GM12878 (cell line): ENCODE data around the gene TPMT. TPM values are rescaled to one million over a fixed set of nuclear protein-coding genes. Genes with fewer than 3 reads are reported as not detected.
A peak's percentile ranks its signal among the peaks of the same experiment; 100 is the strongest.

ENCODE experiments used
- ATAC-seq: fragments of 200-7000 bp; cut with Tn5 transposase; 3 replicates; pipeline ENCODE4 v1.9.1; 2020; ENCODE audit warnings: mild to moderate bottlenecking, moderate library complexity
- BruUV-seq: library from RNA; stranded (reverse); fragments of 400-500 nt; replicated peaks from 2 replicates; lab custom pipeline; 2021; lab: Mats Ljungman, UMichigan
- CTCF ChIA-PET: fragments of 300-600 bp; sonication (Branson Sonifier 250); formaldehyde crosslinking; extraction: SDS; loops from one replicate; lab custom pipeline; 2021; ENCODE audit warnings: inconsistent platforms; lab: Yijun Ruan, JAX
- POLR2A ChIA-PET: fragments of 350-600 bp; formaldehyde crosslinking; extraction: SDS; loops from one replicate; lab custom pipeline; 2021; ENCODE audit warnings: inconsistent platforms; lab: Charles Lee
- RAD21 ChIA-PET: fragments of 300-600 bp; sonication (Branson Sonifier 250); formaldehyde crosslinking; loops from one replicate; lab custom pipeline; 2023; ENCODE audit warnings: antibody characterized with exemption; ENCODE audit not compliant: unreplicated experiment; lab: Charles Lee
- SMC1A ChIA-PET: fragments of 300-600 bp; sonication (Branson Sonifier 250); formaldehyde crosslinking; loops from one replicate; lab custom pipeline; 2023; ENCODE audit not compliant: unreplicated experiment, uncharacterized antibody; lab: Charles Lee
- DNase-seq: peaks from one replicate; pipeline ENCODE4 v3.0.0-alpha.2; 2011; ENCODE audit warnings: low read depth, low spot score
- FAIRE-seq: peaks from 3 replicates; lab custom pipeline; 2011; peaks lifted over from hg19 to GRCh38; lab: Jason Lieb, UNC
- H2AFZ ChIP-seq: 2 replicates; pipeline ENCODE4 v1.6.0; 2011; ENCODE audit warnings: low read depth, low read length, control low read depth; ENCODE audit not compliant: control insufficient read depth
- H3K27ac ChIP-seq: 2 replicates; pipeline ENCODE4 v1.5.1; 2011; ENCODE audit warnings: control low read depth; ENCODE audit not compliant: control insufficient read depth, insufficient read depth
- H3K27me3 ChIP-seq, 2 experiments: replicated peaks in 1 of 2; 2 replicates each; pipeline versions ENCODE4 v1.6.0 to v1.6.1; 2011; ENCODE audit warnings: low read length in 1 of 2; ENCODE audit not compliant: control insufficient read depth in 2 of 2, insufficient read depth in 2 of 2
- H3K36me3 ChIP-seq, 2 experiments: 2 replicates each; pipeline ENCODE4 v1.5.1; 2011; ENCODE audit warnings: low read length in 1 of 2; ENCODE audit not compliant: control insufficient read depth in 2 of 2, insufficient read depth in 2 of 2
- H3K4me1 ChIP-seq: 2 replicates; pipeline ENCODE4 v1.6.1; 2011; ENCODE audit warnings: mild to moderate bottlenecking, low read length, moderate library complexity, mixed read lengths; ENCODE audit not compliant: control insufficient read depth, insufficient read depth
- H3K4me2 ChIP-seq: 2 replicates; pipeline ENCODE4 v1.6.0; 2011; ENCODE audit warnings: control low read depth; ENCODE audit not compliant: control insufficient read depth, insufficient read depth
- H3K4me3 ChIP-seq: fragments of 200-600 bp; sonication (generic); 2 replicates; pipeline ENCODE4 v1.5.1; 2016
- H3K79me2 ChIP-seq: 2 replicates; pipeline ENCODE4 v1.6.0; 2011; ENCODE audit warnings: low read length; ENCODE audit not compliant: control insufficient read depth, insufficient read depth
- H3K9ac ChIP-seq: 2 replicates; pipeline ENCODE4 v1.8.0; 2011; ENCODE audit warnings: low read length, control low read depth, mixed read lengths; ENCODE audit not compliant: control insufficient read depth, insufficient read depth
- H3K9me3 ChIP-seq: replicated peaks from 3 replicates; pipeline ENCODE4 v1.5.1; 2011; ENCODE audit warnings: mild to moderate bottlenecking, low read length; ENCODE audit not compliant: control insufficient read depth, insufficient read depth
- H4K20me1 ChIP-seq: 2 replicates; pipeline ENCODE4 v1.6.0; 2011; ENCODE audit not compliant: control insufficient read depth, insufficient read depth
- BMI1 ChIP-seq: fragments of 450-650 bp; IDR thresholded peaks from 2 replicates; pipeline ENCODE4 v1.6.1; 2016; ENCODE audit warnings: mild to moderate bottlenecking, moderate library complexity, borderline replicate concordance
- EED ChIP-seq: sonication (generic); IDR thresholded peaks from 2 replicates; pipeline ENCODE4 v1.6.1; 2016; ENCODE audit warnings: antibody characterized with exemption, low read depth
- HDGF ChIP-seq: fragments of 450-650 bp; IDR thresholded peaks from 2 replicates; pipeline ENCODE4 v1.6.1; 2016; ENCODE audit warnings: antibody characterized with exemption
- KAT2A ChIP-seq: conservative IDR thresholded peaks from 2 replicates; pipeline ENCODE4 v1.6.1; 2011; ENCODE audit warnings: low read depth, low read length; ENCODE audit not compliant: control insufficient read depth
- MEF2A ChIP-seq: IDR thresholded peaks from 2 replicates; pipeline ENCODE4 v1.6.1; 2011; ENCODE audit warnings: low read depth, mild to moderate bottlenecking, low read length, moderate library complexity; ENCODE audit not compliant: insufficient read depth
- NFIC ChIP-seq: IDR thresholded peaks from 2 replicates; pipeline ENCODE4 v1.6.1; 2012; ENCODE audit warnings: low read depth, mild to moderate bottlenecking, inconsistent platforms, low read length, moderate library complexity
- RUNX3 ChIP-seq: IDR thresholded peaks from 2 replicates; pipeline ENCODE4 v1.6.1; 2012; ENCODE audit warnings: low read length, inconsistent platforms
- SMARCA5 ChIP-seq: fragments of 450-650 bp; IDR thresholded peaks from 2 replicates; pipeline ENCODE4 v1.6.1; 2017; ENCODE audit warnings: mild to moderate bottlenecking
- TCF7 ChIP-seq: IDR thresholded peaks from 2 replicates; pipeline ENCODE4 v1.6.1; 2014; ENCODE audit warnings: antibody characterized with exemption, borderline replicate concordance
- YY1 ChIP-seq: IDR thresholded peaks from 2 replicates; pipeline ENCODE4 v1.6.1; 2011; ENCODE audit warnings: low read depth, mild to moderate bottlenecking, low read length
- ZSCAN29 ChIP-seq: fragments of 450-650 bp; IDR thresholded peaks from 2 replicates; pipeline ENCODE4 v1.6.1; 2017; ENCODE audit warnings: mild to moderate bottlenecking, moderate library complexity
- WGBS: methylation state at CpG from one replicate; pipeline ENCODE4 v1.1.6; 2016; ENCODE audit warnings: low lambda C conversion rate; ENCODE audit not compliant: insufficient replicate concordance, insufficient coverage; ENCODE audit errors: missing lambda C conversion rate; 5-methylcytosine and 5-hydroxymethylcytosine counted together
- in situ Hi-C: fragments of 300-500 bp; cut with MboI; formaldehyde crosslinking; loops from 9 replicates; pipeline ENCODE4 v1.14.3; 2018; ENCODE audit warnings: mixed read lengths
- intact Hi-C: fragments of 100-400 bp; cut with micrococcal nuclease; formaldehyde crosslinking; loops from one replicate; pipeline ENCODE4 v1.14.2; 2022; ENCODE audit not compliant: unreplicated experiment
- polyA plus RNA-seq, 11 experiments: library from polyadenylated mRNA; depleted of rRNA in 4 of 11; unstranded in 6 of 11; stranded (reverse) in 5 of 11; fragments of >200 nt; fragmentation: Nextera tagmentation in 4 of 11; fragmentation: Illumina TruSeq in 1 of 11; extraction: Ambion mirVana in 4 of 11; extraction: Trizol in 1 of 11; gene quantifications; 1 replicate in 1 of 11; 2 replicates in 10 of 11; pipeline versions ENCODE4 v1.2.1 to v1.2.3, GENCODE V29; 2011 to 2016; ENCODE audit warnings: inconsistent platforms in 2 of 11, missing spikeins in 2 of 11, low read depth in 1 of 11
- total RNA-seq, 4 experiments: library from RNA; depleted of rRNA in 3 of 4; stranded (reverse); fragments of >200 nt in 3 of 4; fragmentation: Illumina TruSeq in 1 of 4; extraction: Trizol in 1 of 4; gene quantifications; 2 replicates each; pipeline versions ENCODE4 v1.2.1 to v1.2.3, GENCODE V29; 2013 to 2021

TPMT gene
- total and polyA plus RNA-seq, 10 of the 15 experiments (the other 5 are each of a cell fraction or from before 2014, with no cell fraction given) = 7.9 to 18.2 (median 16.3) TPM

DNA sequence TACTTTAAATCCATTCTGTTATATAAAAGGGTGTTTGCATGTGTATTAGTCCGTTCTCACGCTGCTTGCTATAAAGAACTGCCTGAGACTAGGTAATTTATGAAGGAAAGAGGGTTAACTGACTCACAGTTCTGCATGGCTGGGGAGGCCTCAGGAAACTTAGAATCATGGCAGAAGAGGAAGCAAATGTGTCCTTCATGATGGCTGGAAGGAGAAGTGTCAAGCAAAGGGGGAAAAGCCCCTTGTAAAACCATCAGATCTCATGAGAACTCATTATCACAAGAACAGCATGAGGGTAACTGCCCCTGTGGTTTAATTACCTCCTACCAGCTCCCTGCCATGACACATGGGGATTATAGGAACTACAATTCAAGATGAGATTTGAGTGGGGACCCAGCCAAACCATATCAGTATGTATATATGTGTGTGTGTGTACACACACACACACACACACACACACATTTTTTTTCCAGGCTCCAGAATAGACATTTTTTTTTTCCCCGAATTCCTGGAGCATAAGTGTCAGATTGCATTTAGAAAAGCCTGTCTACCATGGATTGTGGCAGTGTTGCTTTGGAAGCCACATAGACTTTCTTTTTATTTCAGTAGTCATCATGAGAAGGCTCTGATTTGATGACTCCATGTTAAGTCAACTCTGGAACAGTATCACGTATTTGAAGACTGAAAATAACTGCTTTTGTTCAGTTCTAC is 31.8 kb upstream of the TPMT start:
- no peaks in the 10 kb centered on the region for H3K9me3 ChIP-seq
- WGBS = 59% methylated on average over 4 of the region's 4 CpGs
- no peaks in the 10 kb centered on the region for H4K20me1 ChIP-seq
- H3K4me2 ChIP-seq = no peak overlapping the region
- CTCF ChIA-PET = no interaction called here
- H3K79me2 ChIP-seq = no peaks in the 10 kb centered on the region
- TF ChIP-seq ZSCAN29 (no peak), NFIC (0 out of 2 replicates have a peak, but pooled peaks have one; percentile 38), RUNX3 (0 out of 2 replicates have a peak, but pooled peaks have one; percentile 10)
- TF ChIP-seq, all 136 proteins: peak for 2
- Histone ChIP-seq H2AFZ (no peak overlapping the region; the same call in 1 of the 2 replicates), H3K27ac (0 out of 2 replicates have a peak overlapping the region, but pooled peaks have one; percentile 54), H3K36me3 (peaks cover 0 to 9% of the 10 kb centered on the region in 2 experiments; a peak in 2 of 4 replicates), H3K4me3 (no peak overlapping the region), H3K9ac (no peak overlapping the region), H3K27me3 (no peaks in the 10 kb centered on the region), H3K4me1 (peaks cover 4% of the 10 kb centered on the region; the same call in 1 of the 2 replicates)
- BruUV-seq = no TSS peak
- in situ Hi-C loops = no loop called here
- FAIRE-seq = peak; percentile 57
- intact Hi-C loops = no loop called here
- RAD21 ChIA-PET = no interaction called here
- DNase-seq = no peak
- peak; percentile 32 for ATAC-seq
- POLR2A ChIA-PET = no interaction called here
- SMC1A ChIA-PET = interaction anchor here (1.6 kb wide), 1 partner anchor 36 kb away, joined by 3 read pairs; no protein-coding TSS in a partner anchor

DNA sequence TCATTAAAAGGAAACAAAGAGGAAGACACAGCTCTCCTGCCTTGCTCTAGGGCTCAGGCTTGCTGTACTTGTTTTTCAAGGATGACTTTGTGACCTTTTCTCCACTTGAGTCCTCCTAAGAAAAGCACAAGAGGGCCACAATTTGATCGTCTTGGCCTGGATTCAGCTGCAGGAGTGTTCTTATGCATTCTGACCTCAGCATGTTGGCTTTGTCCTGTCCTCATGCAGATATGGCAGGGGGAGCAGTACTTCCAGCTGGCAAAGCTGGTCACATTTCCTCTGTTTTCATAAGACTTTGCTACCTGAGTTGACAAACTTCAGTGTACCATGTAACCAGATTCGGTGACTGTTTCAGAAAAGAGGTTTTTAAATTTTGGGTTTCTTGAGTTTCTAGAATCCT is 31.2 kb upstream of the TPMT start:
- Histone ChIP-seq H3K79me2 (no peaks in the 10 kb centered on the region), H3K27me3 (no peaks in the 10 kb centered on the region), H3K4me2 (no peak overlapping the region), H3K27ac (peak overlapping the region; percentile 54), H4K20me1 (no peaks in the 10 kb centered on the region), H3K4me3 (no peak overlapping the region), H3K9ac (no peak overlapping the region), H3K4me1 (peaks cover 4% of the 10 kb centered on the region; the same call in 1 of the 2 replicates), H2AFZ (no peak overlapping the region; the same call in 1 of the 2 replicates), H3K9me3 (no peaks in the 10 kb centered on the region), H3K36me3 (0 out of 4 replicates have a peak, but pooled peaks cover 0 to 2% of the 10 kb centered on the region in 2 experiments)
- FAIRE-seq (no peak), DNase-seq (no peak), ATAC-seq (peak; percentile 31; the same call in 1 of the 3 replicates)
- in situ Hi-C loops (no loop called here), intact Hi-C loops (no loop called here)
- ChIA-PET SMC1A (interaction anchor here (1.0 to 1.6 kb wide), 2 partner anchors 35 to 138 kb away, joined by 3 read pairs; no protein-coding TSS in a partner anchor), POLR2A (interaction anchor here (0.5 to 0.6 kb wide), 2 partner anchors 11 to 728 kb away, joined by 3 read pairs; no protein-coding TSS in a partner anchor), RAD21 (no interaction called here), CTCF (no interaction called here)
- no peak for TF ChIP-seq EED
- TF ChIP-seq KAT2A = no peak
- TF ChIP-seq BMI1 = no peak
- no peak for TF ChIP-seq YY1
- TF ChIP-seq SMARCA5 = no peak
- TF ChIP-seq TCF7 = no peak
- no peak for TF ChIP-seq MEF2A
- no peak for TF ChIP-seq HDGF
- no TSS peak for BruUV-seq
- 4% methylated on average over 2 of the region's 2 CpGs for WGBS
